Activated CD8-positive, alpha-beta memory T cell treated with anti-CD3 and anti-CD28 coated beads, Interleukin-2, amount 10 ng/mL, durations not matched to agents 7 days and 5 days (primary cell): ENCODE results near the gene ENTREP3. TPM values are rescaled to one million over a fixed set of nuclear protein-coding genes. Genes with fewer than 3 reads are reported as not detected.
A peak's percentile ranks its signal among the peaks of the same experiment; 100 is the strongest.

Experiments
- ATAC-seq: fragments of 150-1000 bp; cut with Tn5 transposase; one replicate; pipeline ENCODE4 v1.10.0; 2021; ENCODE audit warnings: moderate library complexity
- CTCF ChIA-PET: fragments of 350-600 bp; sonication (Branson Sonifier 250); formaldehyde crosslinking; loops from one replicate; lab custom pipeline; 2021; ENCODE audit warnings: antibody characterized with exemption; lab: Charles Lee
- DNase-seq: peaks from one replicate; pipeline ENCODE4 v3.0.0-alpha.2; 2020
- H3K27ac Mint-ChIP-seq: one replicate; pipeline ENCODE4 v1.8.0; 2021; ENCODE audit warnings: mild to moderate bottlenecking, mixed read lengths
- H3K27me3 Mint-ChIP-seq: one replicate; pipeline ENCODE4 v1.8.0; 2021; ENCODE audit warnings: mixed read lengths
- H3K36me3 Mint-ChIP-seq: one replicate; pipeline ENCODE4 v1.8.0; 2021; ENCODE audit warnings: mild to moderate bottlenecking, mixed read lengths
- H3K4me1 Mint-ChIP-seq: one replicate; pipeline ENCODE4 v1.8.0; 2021; ENCODE audit warnings: mixed read lengths
- H3K4me3 Mint-ChIP-seq: one replicate; pipeline ENCODE4 v1.8.0; 2021; ENCODE audit warnings: mild to moderate bottlenecking, moderate library complexity, mixed read lengths
- H3K9me3 Mint-ChIP-seq: one replicate; pipeline ENCODE4 v1.8.0; 2022; ENCODE audit warnings: low read depth, mixed read lengths
- total RNA-seq, 2 experiments: library from RNA; stranded (reverse); gene quantifications; one replicate each; pipeline ENCODE4 v1.2.3, GENCODE V29; 2021

ENTREP3 gene
- total RNA-seq, 2 experiments from 2014 or later: 30.7 to 32.3 TPM

- H3K9me3 Mint-ChIP-seq: no peaks in the 10 kb centered on the region
- peaks cover 4% of the 10 kb centered on the region for H3K27me3 Mint-ChIP-seq
- DNase-seq: no peak
- H3K4me1 Mint-ChIP-seq: no peaks in the 10 kb centered on the region
- CTCF ChIA-PET: no interaction called here
- no peak for ATAC-seq
- no peaks in the 10 kb centered on the region for H3K36me3 Mint-ChIP-seq
- H3K27ac Mint-ChIP-seq: no peak overlapping the region
- no peak overlapping the region for H3K4me3 Mint-ChIP-seq
Measured at GRCh38 chr1:155287987-155288543, 32.8 kb upstream of the ENTREP3 start.

- no peak for ATAC-seq
- Mint-ChIP-seq H3K36me3 (no peaks in the 10 kb centered on the region), H3K27ac (no peak overlapping the region), H3K27me3 (peaks cover 3% of the 10 kb centered on the region), H3K4me3 (no peak overlapping the region), H3K9me3 (no peaks in the 10 kb centered on the region), H3K4me1 (no peaks in the 10 kb centered on the region)
- CTCF ChIA-PET: no interaction called here
- no peak for DNase-seq
Measured at GRCh38 chr1:155286544-155286943, 31.3 kb upstream of the ENTREP3 start.

- Mint-ChIP-seq H3K27me3 (no peaks in the 10 kb centered on the region), H3K36me3 (no peaks in the 10 kb centered on the region), H3K27ac (no peak overlapping the region), H3K9me3 (no peaks in the 10 kb centered on the region), H3K4me3 (no peak overlapping the region), H3K4me1 (no peaks in the 10 kb centered on the region)
- CTCF ChIA-PET: interaction anchor here (1.6 kb wide), 1 partner anchor 38 kb away, joined by 3 read pairs; no protein-coding TSS in a partner anchor
- no peak for DNase-seq
- no peak for ATAC-seq
Measured at GRCh38 chr1:155285631-155286044, 30.4 kb upstream of the ENTREP3 start.

- Mint-ChIP-seq H3K27ac (no peak overlapping the region), H3K4me1 (no peaks in the 10 kb centered on the region), H3K36me3 (no peaks in the 10 kb centered on the region), H3K4me3 (no peak overlapping the region), H3K27me3 (no peaks in the 10 kb centered on the region), H3K9me3 (no peaks in the 10 kb centered on the region)
- ATAC-seq (no peak), DNase-seq (no peak)
- CTCF ChIA-PET: interaction anchor here (0.5 to 1.6 kb wide), 2 partner anchors 38 to 311 kb away, joined by 3 to 4 read pairs; no protein-coding TSS in a partner anchor
Measured at GRCh38 chr1:155285063-155285462, 29.8 kb upstream of the ENTREP3 start.

GRCh38 chr1:155284476-155284875, 29.2 kb upstream of the ENTREP3 start:
- Mint-ChIP-seq H3K36me3 (no peaks in the 10 kb centered on the region), H3K9me3 (no peaks in the 10 kb centered on the region), H3K4me1 (no peaks in the 10 kb centered on the region), H3K27me3 (no peaks in the 10 kb centered on the region), H3K27ac (no peak overlapping the region), H3K4me3 (no peak overlapping the region)
- DNase-seq: no peak
- CTCF ChIA-PET: interaction anchor here (1.6 kb wide), 1 partner anchor 39 kb away, joined by 3 read pairs; no protein-coding TSS in a partner anchor
- no peak for ATAC-seq

GRCh38 chr1:155282488-155283091, 27.3 kb upstream of the ENTREP3 start:
- ATAC-seq (no peak), DNase-seq (no peak)
- Mint-ChIP-seq H3K4me1 (peaks cover 6% of the 10 kb centered on the region), H3K9me3 (no peaks in the 10 kb centered on the region), H3K27ac (no peak overlapping the region), H3K4me3 (no peak overlapping the region), H3K36me3 (no peaks in the 10 kb centered on the region), H3K27me3 (no peaks in the 10 kb centered on the region)
- CTCF ChIA-PET: interaction anchor here (1.8 to 2.5 kb wide), 2 partner anchors 32 to 41 kb away, joined by 6 to 10 read pairs; no protein-coding TSS in a partner anchor

- H3K4me3 Mint-ChIP-seq: no peak overlapping the region
- no peak overlapping the region for H3K27ac Mint-ChIP-seq
- no peaks in the 10 kb centered on the region for H3K36me3 Mint-ChIP-seq
- peaks cover 22% of the 10 kb centered on the region for H3K4me1 Mint-ChIP-seq
- ATAC-seq: no peak
- H3K9me3 Mint-ChIP-seq: no peaks in the 10 kb centered on the region
- DNase-seq: no peak
- H3K27me3 Mint-ChIP-seq: no peaks in the 10 kb centered on the region
- CTCF ChIA-PET: interaction anchor here (0.7 to 3.7 kb wide), 9 partner anchors 13 to 313 kb away, joined by 3 to 28 read pairs (median 5); partner anchors contain the start of genes FDPS and KRTCAP2
Measured at GRCh38 chr1:155279268-155279667, 24.0 kb upstream of the ENTREP3 start.

GRCh38 chr1:155278689-155279160, 23.4 kb upstream of the ENTREP3 start:
- peak overlapping the region; percentile 68 for H3K4me3 Mint-ChIP-seq
- H3K27me3 Mint-ChIP-seq: no peaks in the 10 kb centered on the region
- H3K27ac Mint-ChIP-seq: no peak overlapping the region
- peaks cover 25% of the 10 kb centered on the region for H3K4me1 Mint-ChIP-seq
- CTCF ChIA-PET: interaction anchor here (0.7 to 3.7 kb wide), 10 partner anchors 13 to 314 kb away, joined by 3 to 28 read pairs (median 4); partner anchors contain the start of genes FDPS and KRTCAP2
- H3K36me3 Mint-ChIP-seq: no peaks in the 10 kb centered on the region
- ATAC-seq (no peak), DNase-seq (no peak)
- no peaks in the 10 kb centered on the region for H3K9me3 Mint-ChIP-seq

GRCh38 chr1:155277902-155278688, 22.8 kb upstream of the ENTREP3 start:
- peak; percentile 13 for ATAC-seq
- Mint-ChIP-seq H3K9me3 (no peaks in the 10 kb centered on the region), H3K36me3 (no peaks in the 10 kb centered on the region), H3K4me1 (peaks cover 29% of the 10 kb centered on the region), H3K4me3 (peak overlapping the region; percentile 68), H3K27ac (no peak overlapping the region), H3K27me3 (no peaks in the 10 kb centered on the region)
- peak; percentile 78 for DNase-seq
- CTCF ChIA-PET: interaction anchor here (0.9 to 3.7 kb wide), 8 partner anchors 14 to 314 kb away, joined by 3 to 28 read pairs (median 4); partner anchors contain the start of genes FDPS and KRTCAP2

GRCh38 chr1:155277070-155277901, 22.0 kb upstream of the ENTREP3 start, which contains the start of gene HCN3:
TSS of gene HCN3 (plus strand) at chr1:155277463. CDS start at chr1:155277591, 128 bp downstream.
- peak; percentile 70 for ATAC-seq
- DNase-seq: peak; percentile 96
- H3K27ac Mint-ChIP-seq: peak within 1 kb of the TSS; percentile 49
- H3K27me3 Mint-ChIP-seq: no peaks in the 10 kb centered on the region
- H3K36me3 Mint-ChIP-seq: peaks cover 6% of the 10 kb centered on the region
- CTCF ChIA-PET: interaction anchor here (0.5 to 7.7 kb wide), 9 partner anchors 11 to 233 kb away, joined by 3 to 68 read pairs (median 5); partner anchors contain the start of gene FDPS
- peak within 1 kb of the TSS; percentile 68 for H3K4me3 Mint-ChIP-seq
- H3K4me1 Mint-ChIP-seq: peaks cover 36% of the 10 kb centered on the region
- H3K9me3 Mint-ChIP-seq: no peaks in the 10 kb centered on the region

- peaks cover 47% of the 10 kb centered on the region for H3K4me1 Mint-ChIP-seq
- H3K27ac Mint-ChIP-seq: peak within 1 kb of the TSS; percentile 95
Measured at GRCh38 chr1:155273343-155274245, 18.3 kb upstream of the ENTREP3 start, which contains the start of gene CLK2. TSS of gene CLK2 (minus strand) at chr1:155273504. CDS start at chr1:155270977, 2,527 bp downstream.

More at GRCh38 chr1:155273343-155274245, 18.3 kb upstream of the ENTREP3 start, which contains the start of gene CLK2:
- DNase-seq (peak; percentile 98), ATAC-seq (peak; percentile 88)
- Mint-ChIP-seq H3K27me3 (no peaks in the 10 kb centered on the region), H3K9me3 (no peaks in the 10 kb centered on the region), H3K36me3 (peaks cover 33% of the 10 kb centered on the region), H3K4me3 (peak within 1 kb of the TSS; percentile 98)
- CTCF ChIA-PET: interaction anchor here (0.7 to 7.7 kb wide), 11 partner anchors 12 to 807 kb away, joined by 3 to 68 read pairs (median 3); partner anchors contain the start of gene FDPS
